Hepatocyte (in vitro differentiated cells): ENCODE data around the gene USP12. TPM values are rescaled to one million over a fixed set of nuclear protein-coding genes. Genes with fewer than 3 reads are reported as not detected.

Experiments
- DNase-seq: peaks from one replicate; pipeline ENCODE4 v3.0.0-alpha.2; 2016; ENCODE audit warnings: low spot score
- H2AFZ ChIP-seq: fragments of 200-600 bp; sonication (generic); 2 replicates; pipeline ENCODE4 v1.6.0; 2016; ENCODE audit warnings: antibody characterized with exemption, mild to moderate bottlenecking
- H3K27ac ChIP-seq: fragments of 200-600 bp; sonication (generic); 2 replicates; pipeline ENCODE4 v1.5.1; 2016; ENCODE audit warnings: mild to moderate bottlenecking
- H3K27me3 ChIP-seq: fragments of 200-600 bp; sonication (generic); 2 replicates; pipeline ENCODE4 v1.6.1; 2016
- H3K36me3 ChIP-seq: fragments of 200-600 bp; sonication (generic); replicated peaks from 2 replicates; pipeline ENCODE4 v1.5.1; 2016; ENCODE audit warnings: low read depth; ENCODE audit not compliant: insufficient read depth
- H3K4me1 ChIP-seq: fragments of 200-600 bp; sonication (generic); 2 replicates; pipeline ENCODE4 v1.5.1; 2016; ENCODE audit warnings: mild to moderate bottlenecking, moderate library complexity; ENCODE audit not compliant: insufficient read depth
- H3K4me2 ChIP-seq: fragments of 200-600 bp; sonication (generic); 2 replicates; pipeline ENCODE4 v1.6.0; 2016
- H3K4me3 ChIP-seq: fragments of 200-600 bp; sonication (generic); 2 replicates; pipeline ENCODE4 v1.5.1; 2016; ENCODE audit warnings: mild to moderate bottlenecking
- H3K79me2 ChIP-seq: fragments of 200-600 bp; sonication (generic); 2 replicates; pipeline ENCODE4 v1.6.0; 2017; ENCODE audit warnings: mild to moderate bottlenecking
- H3K9me2 ChIP-seq: fragments of 200-600 bp; sonication (generic); replicated peaks from 2 replicates; pipeline ENCODE4 v1.6.0; 2017; ENCODE audit warnings: mild to moderate bottlenecking; ENCODE audit not compliant: insufficient read depth
- H3K9me3 ChIP-seq: fragments of 200-600 bp; sonication (generic); 2 replicates; pipeline ENCODE4 v1.5.1; 2016; ENCODE audit warnings: low read depth, mild to moderate bottlenecking
- H4K20me1 ChIP-seq: fragments of 200-600 bp; sonication (generic); 2 replicates; pipeline ENCODE4 v1.6.0; 2016; ENCODE audit warnings: mild to moderate bottlenecking; ENCODE audit not compliant: insufficient read depth, poor library complexity, severe bottlenecking
- CTCF ChIP-seq: fragments of 200-600 bp; sonication (generic); IDR thresholded peaks from 2 replicates; pipeline ENCODE4 v1.5.1; 2016; ENCODE audit warnings: antibody characterized with exemption, mild to moderate bottlenecking; ENCODE audit not compliant: poor library complexity
- EZH2 ChIP-seq: fragments of 200-600 bp; sonication (generic); IDR thresholded peaks from 2 replicates; pipeline ENCODE4 v1.6.1; 2016; ENCODE audit warnings: antibody characterized with exemption, mild to moderate bottlenecking, borderline replicate concordance
- EZH2phosphoT487 ChIP-seq: fragments of 200-600 bp; sonication (generic); IDR thresholded peaks from one replicate; pipeline ENCODE4 v1.6.1; 2018; ENCODE audit warnings: antibody characterized with exemption, mild to moderate bottlenecking, low read depth, moderate library complexity; ENCODE audit not compliant: unreplicated experiment, severe bottlenecking
- WGBS: methylation state at CpG from one replicate; pipeline ENCODE4 v1.1.6; 2016; ENCODE audit warnings: low lambda C conversion rate; ENCODE audit errors: missing lambda C conversion rate; 5-methylcytosine and 5-hydroxymethylcytosine counted together
- polyA plus RNA-seq: library from polyadenylated mRNA; unstranded; fragments of >200 nt; fragmentation: Nextera tagmentation; extraction: Ambion mirVana; gene quantifications from 2 replicates; pipeline ENCODE4 v1.2.1, GENCODE V29; 2016
- total RNA-seq: library from RNA; depleted of rRNA; stranded (reverse); fragments of >200 nt; gene quantifications from 2 replicates; pipeline ENCODE4 v1.2.3, GENCODE V29; 2014

Gene USP12
- total and polyA plus RNA-seq, 2 experiments from 2014 or later: 17.5 to 26.4 TPM

- H3K27ac ChIP-seq: no peak overlapping the region
- TF ChIP-seq EZH2phosphoT487 (no peak), EZH2 (no peak), CTCF (no peak)
These were observed 130.3 kb downstream of the USP12 start for GRCh38 chr13:27041341-27041740.

GRCh38 chr13:27040826-27041108 is 130.8 kb downstream of the USP12 start:
- TF ChIP-seq EZH2phosphoT487 (no peak), EZH2 (no peak), CTCF (no peak)
- H3K27ac ChIP-seq: no peak overlapping the region
- no peaks in the 10 kb centered on the region for H3K9me3 ChIP-seq
- WGBS: 97% methylated on average over 4 of the region's 4 CpGs
- no peak overlapping the region for H3K4me3 ChIP-seq
- H3K4me1 ChIP-seq: peaks cover 23% of the 10 kb centered on the region
- H4K20me1 ChIP-seq: no peaks in the 10 kb centered on the region
- H3K9me2 ChIP-seq: no peaks in the 10 kb centered on the region
- no peak overlapping the region for H2AFZ ChIP-seq
- no peak for DNase-seq
- H3K79me2 ChIP-seq: no peaks in the 10 kb centered on the region
- H3K27me3 ChIP-seq: no peaks in the 10 kb centered on the region
- peak overlapping the region; percentile 40 for H3K4me2 ChIP-seq
- H3K36me3 ChIP-seq: no peaks in the 10 kb centered on the region

More at GRCh38 chr13:27041341-27041740, 130.3 kb downstream of the USP12 start:
- no peak for DNase-seq
- Histone ChIP-seq H3K9me3 (no peaks in the 10 kb centered on the region), H4K20me1 (no peaks in the 10 kb centered on the region), H3K27me3 (no peaks in the 10 kb centered on the region), H3K9me2 (no peaks in the 10 kb centered on the region), H3K79me2 (no peaks in the 10 kb centered on the region), H2AFZ (no peak overlapping the region), H3K4me1 (peaks cover 18% of the 10 kb centered on the region), H3K36me3 (no peaks in the 10 kb centered on the region), H3K4me3 (no peak overlapping the region), H3K4me2 (no peak overlapping the region)
- WGBS: 89% methylated on average over 6 of the region's 6 CpGs

GRCh38 chr13:27039171-27039701 is 132.4 kb downstream of the USP12 start:
- no peaks in the 10 kb centered on the region for H4K20me1 ChIP-seq
- H2AFZ ChIP-seq: no peak overlapping the region
- peaks cover 26% of the 10 kb centered on the region for H3K4me1 ChIP-seq
- H3K4me3 ChIP-seq: no peak overlapping the region
- peak overlapping the region; percentile 51 for H3K27ac ChIP-seq
- H3K9me3 ChIP-seq: no peaks in the 10 kb centered on the region
- no peak for DNase-seq
- H3K27me3 ChIP-seq: peaks cover 6% of the 10 kb centered on the region
- 72% methylated on average over 9 of the region's 9 CpGs for WGBS
- H3K4me2 ChIP-seq: no peak overlapping the region
- no peaks in the 10 kb centered on the region for H3K79me2 ChIP-seq
- TF ChIP-seq EZH2 (no peak), EZH2phosphoT487 (no peak), CTCF (no peak)
- H3K9me2 ChIP-seq: no peaks in the 10 kb centered on the region
- no peaks in the 10 kb centered on the region for H3K36me3 ChIP-seq

GRCh38 chr13:27038323-27038722 is 133.3 kb downstream of the USP12 start:
- Histone ChIP-seq H4K20me1 (no peaks in the 10 kb centered on the region), H3K27ac (no peak overlapping the region), H2AFZ (no peak overlapping the region), H3K9me3 (no peaks in the 10 kb centered on the region), H3K4me2 (no peak overlapping the region), H3K9me2 (no peaks in the 10 kb centered on the region), H3K79me2 (no peaks in the 10 kb centered on the region), H3K27me3 (peaks cover 6% of the 10 kb centered on the region), H3K4me1 (peaks cover 26% of the 10 kb centered on the region), H3K36me3 (no peaks in the 10 kb centered on the region), H3K4me3 (no peak overlapping the region)
- TF ChIP-seq CTCF (no peak), EZH2 (no peak), EZH2phosphoT487 (no peak)
- 80% methylated on average over 5 of the region's 5 CpGs for WGBS
- DNase-seq: no peak
